Measurements from ENCODE around the gene CD27.

Gene CD27

GRCh38 chr12:6434205-6435140 lies 10.3 kb upstream of the CD27 start:
- no peak for DNase-seq (ENCODE audit: low read depth in 2 of 2)

GRCh38 chr12:6435961-6436715 lies 8.6 kb upstream of the CD27 start:
- no peak for DNase-seq (ENCODE audit: low read depth in 2 of 2)

GRCh38 chr12:6437586-6437985 lies 7.2 kb upstream of the CD27 start:
- DNase-seq (ENCODE audit: low read depth in 2 of 2): no peak

GRCh38 chr12:6438345-6438744 lies 6.4 kb upstream of the CD27 start:
- DNase-seq (ENCODE audit: low read depth in 2 of 2): no peak

GRCh38 chr12:6440391-6440790 lies 4.4 kb upstream of the CD27 start:
- no peak for DNase-seq (ENCODE audit: low read depth in 2 of 2)

- no peak for DNase-seq (ENCODE audit: low read depth in 2 of 2)
Measured at GRCh38 chr12:6442836-6443235, 1.9 kb upstream of the CD27 start.

GRCh38 chr12:6443361-6443983 lies 1.3 kb upstream of the CD27 start:
- no peak for DNase-seq (ENCODE audit: low read depth in 2 of 2)

- no peak for DNase-seq (ENCODE audit: low read depth in 2 of 2)
Measured at GRCh38 chr12:6444031-6444430, 724 bp upstream of the CD27 start.

GRCh38 chr12:6450091-6450868 lies 5.5 kb downstream of the CD27 start:
- no peak for DNase-seq (ENCODE audit: low read depth in 2 of 2)

GRCh38 chr12:6450869-6451347 lies 6.2 kb downstream of the CD27 start:
- no peak for DNase-seq (ENCODE audit: low read depth in 2 of 2)

- DNase-seq (ENCODE audit: low read depth in 2 of 2): peak; percentile 57 to 69
Measured at GRCh38 chr12:6451348-6452244, 6.8 kb downstream of the CD27 start, which contains the start of gene TAPBPL. TSS of gene TAPBPL (plus strand) at chr12:6452042. CDS start at chr12:6452249, 207 bp downstream.

- DNase-seq (ENCODE audit: low read depth in 2 of 2): no peak
Measured at GRCh38 chr12:6452245-6452943, 7.6 kb downstream of the CD27 start.

GRCh38 chr12:6452944-6453630 lies 8.3 kb downstream of the CD27 start:
- no peak for DNase-seq (ENCODE audit: low read depth in 2 of 2)

GRCh38 chr12:6457220-6457945 lies 12.6 kb downstream of the CD27 start:
- DNase-seq (ENCODE audit: low read depth in 2 of 2): no peak

- no peak for DNase-seq (ENCODE audit: low read depth in 2 of 2)
Measured at GRCh38 chr12:6458281-6459003, 13.7 kb downstream of the CD27 start.

- DNase-seq (ENCODE audit: low read depth in 2 of 2): no peak
Measured at GRCh38 chr12:6459004-6459337, 14.2 kb downstream of the CD27 start.

GRCh38 chr12:6460751-6461371 lies 16.1 kb downstream of the CD27 start:
- no peak for DNase-seq (ENCODE audit: low read depth in 2 of 2)

Measured in stimulated activated CD8-positive, alpha-beta memory T cell treated with anti-CD3 and anti-CD28 coated beads, Interleukin-15, amount 100 ng/mL, for 4 hours (primary cell).